ENCODE measurements around the gene LAMB1. TPM values are rescaled to one million over a fixed set of nuclear protein-coding genes. Genes with fewer than 3 reads are reported as not detected.
"Not testable (repeated sequence)": the region's sequence is repeated elsewhere in the genome, so short reads cannot be mapped to it uniquely, and the experiment has no call there.

The LAMB1 gene
- total and polyA plus RNA-seq, 2 experiments from 2014 or later, result 284 to 323 TPM

- H3K79me2 ChIP-seq, result no peaks in the 10 kb centered on the region
- no peaks in the 10 kb centered on the region for H4K20me1 ChIP-seq (ENCODE audit: insufficient read depth, poor library complexity, severe bottlenecking)
- no peaks in the 10 kb centered on the region for H3K27me3 ChIP-seq
- peaks cover 9% of the 10 kb centered on the region for H3K4me1 ChIP-seq (ENCODE audit: insufficient read depth)
- no peak overlapping the region for H3K27ac ChIP-seq
- H3K36me3 ChIP-seq (replicated peaks; ENCODE audit: insufficient read depth, low read depth), result no peaks in the 10 kb centered on the region
- DNase-seq (ENCODE audit: low spot score), result no peak
- 72% methylated on average over 3 of the region's 3 CpGs for WGBS (ENCODE audit: low lambda C conversion rate, missing lambda C conversion rate)
- no peak for TF ChIP-seq CTCF (IDR thresholded peaks at IDR 0.05; ENCODE audit: poor library complexity)
- no peak for TF ChIP-seq EZH2phosphoT487 (IDR thresholded peaks at IDR 0.05; ENCODE audit: low read depth, severe bottlenecking, unreplicated experiment)
- no peak for TF ChIP-seq EZH2 (IDR thresholded peaks at IDR 0.05; ENCODE audit: borderline replicate concordance)
- no peaks in the 10 kb centered on the region for H3K9me2 ChIP-seq (replicated peaks; ENCODE audit: insufficient read depth)
- no peak overlapping the region for H2AFZ ChIP-seq
- H3K4me2 ChIP-seq, result no peak overlapping the region
- no peak overlapping the region for H3K4me3 ChIP-seq
- no peaks in the 10 kb centered on the region for H3K9me3 ChIP-seq (ENCODE audit: low read depth)
Measured at GRCh38 chr7:108037140-108037539, 34.2 kb upstream of the LAMB1 start.

- Histone ChIP-seq H3K4me1 (ENCODE audit: insufficient read depth) (peaks cover 11% of the 10 kb centered on the region), H3K27me3 (no peaks in the 10 kb centered on the region), H3K36me3 (replicated peaks; ENCODE audit: insufficient read depth, low read depth) (no peaks in the 10 kb centered on the region), H3K4me2 (no peak overlapping the region), H3K4me3 (no peak overlapping the region), H3K9me3 (ENCODE audit: low read depth) (no peaks in the 10 kb centered on the region), H3K79me2 (no peaks in the 10 kb centered on the region), H3K9me2 (replicated peaks; ENCODE audit: insufficient read depth) (no peaks in the 10 kb centered on the region), H2AFZ (no peak overlapping the region), H3K27ac (peak overlapping the region; percentile 12), H4K20me1 (ENCODE audit: insufficient read depth, poor library complexity, severe bottlenecking) (no peaks in the 10 kb centered on the region)
- 25% methylated on average over 2 of the region's 2 CpGs for WGBS (ENCODE audit: low lambda C conversion rate, missing lambda C conversion rate)
- DNase-seq (ENCODE audit: low spot score), result peak; percentile 41
- no peak for TF ChIP-seq EZH2 (IDR thresholded peaks at IDR 0.05; ENCODE audit: borderline replicate concordance)
- TF ChIP-seq CTCF (IDR thresholded peaks at IDR 0.05; ENCODE audit: poor library complexity), result no peak
Measured at GRCh38 chr7:108034586-108034985, 31.6 kb upstream of the LAMB1 start.

- Histone ChIP-seq H4K20me1 (ENCODE audit: insufficient read depth, poor library complexity, severe bottlenecking) (no peaks in the 10 kb centered on the region), H3K36me3 (replicated peaks; ENCODE audit: insufficient read depth, low read depth) (no peaks in the 10 kb centered on the region), H3K27me3 (no peaks in the 10 kb centered on the region), H2AFZ (no peak overlapping the region), H3K9me2 (replicated peaks; ENCODE audit: insufficient read depth) (no peaks in the 10 kb centered on the region), H3K79me2 (no peaks in the 10 kb centered on the region), H3K27ac (peak overlapping the region; percentile 12), H3K4me2 (no peak overlapping the region), H3K4me3 (no peak overlapping the region), H3K4me1 (ENCODE audit: insufficient read depth) (peaks cover 12% of the 10 kb centered on the region), H3K9me3 (ENCODE audit: low read depth) (no peaks in the 10 kb centered on the region)
- no peak for TF ChIP-seq EZH2phosphoT487 (IDR thresholded peaks at IDR 0.05; ENCODE audit: low read depth, severe bottlenecking, unreplicated experiment)
- no peak for DNase-seq (ENCODE audit: low spot score)
- 78% methylated on average over 5 of the region's 5 CpGs for WGBS (ENCODE audit: low lambda C conversion rate, missing lambda C conversion rate)
Measured at GRCh38 chr7:108033776-108034497, 31.0 kb upstream of the LAMB1 start.

- not testable (repeated sequence) for H2AFZ ChIP-seq; H3K4me3 ChIP-seq; H3K36me3 ChIP-seq (replicated peaks; ENCODE audit: insufficient read depth, low read depth); H3K4me2 ChIP-seq; DNase-seq (ENCODE audit: low spot score); H3K9me3 ChIP-seq (ENCODE audit: low read depth); H3K27ac ChIP-seq; H3K27me3 ChIP-seq; H3K79me2 ChIP-seq; H4K20me1 ChIP-seq (ENCODE audit: insufficient read depth, poor library complexity, severe bottlenecking); H3K9me2 ChIP-seq (replicated peaks; ENCODE audit: insufficient read depth)
- WGBS (ENCODE audit: low lambda C conversion rate, missing lambda C conversion rate), result 89% methylated on average over 8 of the region's 8 CpGs
- peaks cover 12% of the 10 kb centered on the region for H3K4me1 ChIP-seq (ENCODE audit: insufficient read depth)
Measured at GRCh38 chr7:108033309-108033708, 30.3 kb upstream of the LAMB1 start.
